Psoas muscle (tissue), 8 donors: Measurements from ENCODE around the gene DOCK10. TPM values are rescaled to one million over a fixed set of nuclear protein-coding genes. Genes with fewer than 3 reads are reported as not detected.

Source experiments
- ATAC-seq, 4 donors: fragments of 200-7000 bp; cut with Tn5 transposase; one replicate each; pipeline ENCODE4 v1.9.1; 2020; ENCODE audit warnings: moderate library complexity in 3 of 4, mild to moderate bottlenecking in 2 of 4
- DNase-seq, 2 donors: peaks; one replicate each; pipeline ENCODE4 v3.0.0-alpha.2; 2020
- H3K27ac ChIP-seq: fragments of 200-600 bp; one replicate; pipeline ENCODE4 v1.8.0; 2022
- H3K27me3 ChIP-seq, 3 donors: fragments of 200-600 bp in 1 of 3; one replicate each; pipeline versions ENCODE4 v1.6.1 to v1.8.0; 2013 to 2022; ENCODE audit warnings: low read length in 2 of 3, mild to moderate bottlenecking in 2 of 3, moderate library complexity in 1 of 3; ENCODE audit not compliant: insufficient read depth in 3 of 3
- H3K36me3 ChIP-seq, 2 donors: fragments of 200-600 bp in 1 of 2; one replicate each; pipeline versions ENCODE4 v1.6.1 to v1.8.0; 2013 to 2022; ENCODE audit warnings: low read depth in 1 of 2, mild to moderate bottlenecking in 1 of 2, moderate library complexity in 1 of 2; ENCODE audit not compliant: insufficient read depth in 1 of 2
- H3K4me1 ChIP-seq: fragments of 200-600 bp; one replicate; pipeline ENCODE4 v1.8.0; 2022
- H3K4me3 ChIP-seq: fragments of 200-600 bp; one replicate; pipeline ENCODE4 v1.8.0; 2022; ENCODE audit warnings: mild to moderate bottlenecking
- H3K9me3 ChIP-seq: fragments of 200-600 bp; one replicate; pipeline ENCODE4 v1.8.0; 2022
- WGBS, 3 donors: extraction: QIAGEN DNeasy Blood & Tissue Kit; methylation state at CpG; one replicate each; pipeline versions ENCODE4 v1.1.6 to v1.1.7; 2013; 5-methylcytosine and 5-hydroxymethylcytosine counted together
- intact Hi-C, 2 donors: fragments of 100-400 bp; cut with DNase I; formaldehyde crosslinking; loops; one replicate each; pipeline versions ENCODE4 v1.11.0 to v1.14.2; 2022
- polyA plus RNA-seq, 3 donors: library from polyadenylated mRNA; stranded (reverse); fragments of 200-250 nt; gene quantifications; one replicate each; pipeline ENCODE4 v1.2.3, GENCODE V29; 2013
- total RNA-seq, 4 donors: library from RNA; stranded (reverse); fragmentation: NEBNext Ultra II Directional in 2 of 4; extraction: Animal tissue kit (Norgen Biotek cat#: 25700) in 2 of 4; gene quantifications; one replicate each; pipeline versions ENCODE4 v1.2.1 to v1.2.4, GENCODE V29; 2021 to 2023
- TF ChIP-seq, protein P1 (sequence below): fragments of 200-600 bp; IDR thresholded peaks from one replicate; pipeline ENCODE4 v1.8.0; 2022; ENCODE audit warnings: antibody characterized with exemption
- donor health status: healthy with polysubstance abuse.
- donor health status: DM: no; HTN: no; CAD: no; lungs with moderate emphysema.
- donor health status: Bipolar disorder and iron deficiency.
- donor health status: healthy.
- donor health status: DM: yes; HTN: yes; CAD: no.
- donor health status: DM: no; HTN: no; CAD: no.
- donor health status: DM: no; HTN: no; CAD: no.
- donor health status: DM: yes; HTN: yes; CAD: no.

Gene DOCK10
- total and polyA plus RNA-seq, 7 donors, result 0.17 to 4.4 (median 1.0) TPM

DNA sequence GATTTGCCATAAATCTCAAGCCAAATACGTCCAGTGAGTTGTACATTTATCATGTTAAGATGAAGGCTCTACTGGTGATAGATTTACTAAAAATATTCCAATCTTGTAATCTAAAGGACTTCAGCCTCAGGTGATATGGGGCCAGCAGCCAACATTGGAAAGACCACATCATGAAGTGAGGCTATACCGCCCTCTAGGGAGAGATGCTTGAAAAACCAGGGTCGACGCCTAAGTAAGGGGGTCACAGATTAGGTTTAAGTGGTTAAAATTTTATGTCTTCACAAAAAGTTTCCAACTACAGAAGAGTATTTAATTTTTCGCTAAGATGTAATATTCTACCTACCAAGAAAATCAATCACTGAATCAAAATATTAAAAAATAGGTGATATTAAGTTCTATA lies 33.3 kb downstream of the DOCK10 start:
- no peaks in the 10 kb centered on the region for H3K27me3 ChIP-seq

DNA sequence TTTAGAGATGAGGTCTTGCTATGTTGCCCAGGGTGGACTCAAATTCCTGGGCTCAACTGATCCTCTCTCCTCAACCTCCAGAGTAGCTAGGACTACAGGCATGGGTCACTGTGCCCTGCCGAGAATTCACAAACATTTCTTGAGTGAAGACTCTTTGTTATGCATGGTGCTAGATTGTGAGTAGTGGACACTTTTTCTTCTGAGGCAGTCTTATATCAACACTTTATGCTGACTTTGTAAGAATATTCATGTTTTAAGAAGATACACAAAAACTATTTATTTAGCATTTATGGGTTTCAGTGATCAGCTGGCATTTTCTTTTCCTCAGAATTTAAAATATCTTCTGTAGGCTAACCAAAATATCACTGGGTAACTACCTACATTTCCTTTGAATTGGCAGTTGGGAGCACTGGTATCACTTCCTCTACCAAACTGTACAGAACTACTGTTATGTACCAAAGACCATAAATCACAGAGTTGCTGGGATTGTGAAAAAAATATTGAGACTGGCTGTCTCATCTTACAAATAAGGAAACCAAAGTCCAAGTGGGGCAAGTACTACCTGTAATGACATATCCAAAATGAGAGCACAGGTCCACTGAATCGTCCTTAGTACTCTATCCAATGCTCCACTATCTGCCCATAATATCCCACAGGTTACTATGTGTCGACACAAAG lies 34.0 kb downstream of the DOCK10 start:
- Histone ChIP-seq H3K27me3 (no peaks in the 10 kb centered on the region), H3K4me3 (no peak overlapping the region), H3K4me1 (no peaks in the 10 kb centered on the region), H3K9me3 (no peaks in the 10 kb centered on the region), H3K36me3 (no peaks in the 10 kb centered on the region), H3K27ac (no peak overlapping the region)
- TF ChIP-seq, protein P1, sequence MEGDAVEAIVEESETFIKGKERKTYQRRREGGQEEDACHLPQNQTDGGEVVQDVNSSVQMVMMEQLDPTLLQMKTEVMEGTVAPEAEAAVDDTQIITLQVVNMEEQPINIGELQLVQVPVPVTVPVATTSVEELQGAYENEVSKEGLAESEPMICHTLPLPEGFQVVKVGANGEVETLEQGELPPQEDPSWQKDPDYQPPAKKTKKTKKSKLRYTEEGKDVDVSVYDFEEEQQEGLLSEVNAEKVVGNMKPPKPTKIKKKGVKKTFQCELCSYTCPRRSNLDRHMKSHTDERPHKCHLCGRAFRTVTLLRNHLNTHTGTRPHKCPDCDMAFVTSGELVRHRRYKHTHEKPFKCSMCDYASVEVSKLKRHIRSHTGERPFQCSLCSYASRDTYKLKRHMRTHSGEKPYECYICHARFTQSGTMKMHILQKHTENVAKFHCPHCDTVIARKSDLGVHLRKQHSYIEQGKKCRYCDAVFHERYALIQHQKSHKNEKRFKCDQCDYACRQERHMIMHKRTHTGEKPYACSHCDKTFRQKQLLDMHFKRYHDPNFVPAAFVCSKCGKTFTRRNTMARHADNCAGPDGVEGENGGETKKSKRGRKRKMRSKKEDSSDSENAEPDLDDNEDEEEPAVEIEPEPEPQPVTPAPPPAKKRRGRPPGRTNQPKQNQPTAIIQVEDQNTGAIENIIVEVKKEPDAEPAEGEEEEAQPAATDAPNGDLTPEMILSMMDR, result no peak
- ATAC-seq, result no peak
- intact Hi-C loops, result loop anchor here in 1 of 2 donors (10.0 kb wide), 1 partner anchor 644 kb away; no protein-coding TSS in a partner anchor
- WGBS, 3 donors, result 75 to 93% (median 86%) methylated on average over 3 of the region's 3 CpGs
- no peak for DNase-seq

More for the DNA sequence above, 33.3 kb downstream of the DOCK10 start:
- no peak for DNase-seq
- 83 to 90% (median 83%) methylated on average over 5 of the region's 5 CpGs for WGBS, 3 donors
- no peak overlapping the region for H3K27ac ChIP-seq
- H3K9me3 ChIP-seq, result no peaks in the 10 kb centered on the region
- TF ChIP-seq, protein P1, result peak; percentile 16
- no peak for ATAC-seq
- H3K36me3 ChIP-seq, result no peaks in the 10 kb centered on the region
- intact Hi-C loops, result loop anchor here in 1 of 2 donors (10.0 kb wide), 1 partner anchor 644 kb away; no protein-coding TSS in a partner anchor
- H3K4me3 ChIP-seq, result no peak overlapping the region
- no peaks in the 10 kb centered on the region for H3K4me1 ChIP-seq

DNA sequence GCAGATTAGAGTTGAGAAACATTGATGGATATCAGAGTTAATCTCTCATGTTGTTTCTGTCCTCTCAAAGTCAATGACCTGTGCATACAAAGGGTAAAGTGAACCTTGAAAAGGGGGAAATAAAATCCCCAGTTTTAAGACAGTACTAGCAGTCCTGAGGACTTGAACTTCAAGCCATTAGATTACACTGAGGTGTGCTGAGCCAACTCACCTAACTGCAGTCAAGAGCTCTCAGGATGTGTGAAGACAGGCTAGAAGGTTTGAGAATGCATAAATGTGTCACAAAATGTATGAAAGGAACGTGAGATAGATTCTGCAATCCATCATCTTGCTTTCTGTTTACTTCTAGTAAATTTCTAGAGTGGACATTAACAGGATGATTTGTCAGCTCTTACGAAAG lies 35.5 kb downstream of the DOCK10 start:
- ATAC-seq, result no peak
- 92 to 95% (median 93%) methylated on average over 2 of the region's 2 CpGs for WGBS, 3 donors
- DNase-seq, result no peak

DNA sequence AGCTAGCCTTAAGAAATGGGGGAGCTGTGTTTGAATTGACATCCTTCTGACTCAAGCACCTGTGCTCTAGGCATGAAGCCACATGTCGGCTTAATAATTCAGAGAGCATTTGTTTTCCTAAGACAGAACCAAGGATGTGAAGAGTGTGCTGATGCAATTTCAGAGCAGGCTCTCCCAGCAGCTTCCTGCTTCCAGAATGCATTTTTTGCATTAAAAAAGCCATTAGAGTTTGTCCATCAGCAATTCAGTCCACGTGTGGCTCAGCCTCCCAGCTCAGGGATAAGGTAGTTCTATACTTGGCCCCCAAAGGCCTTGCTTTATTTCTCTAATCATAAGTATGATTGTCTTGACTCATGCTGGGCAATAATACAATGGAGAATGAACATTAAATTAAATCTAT lies 37.7 kb downstream of the DOCK10 start:
- Histone ChIP-seq H3K4me3 (no peak overlapping the region), H3K36me3 (no peaks in the 10 kb centered on the region), H3K27ac (no peak overlapping the region), H3K4me1 (no peaks in the 10 kb centered on the region), H3K9me3 (no peaks in the 10 kb centered on the region), H3K27me3 (no peaks in the 10 kb centered on the region)
- no peak for DNase-seq
- TF ChIP-seq, protein P1, result no peak
- 32 to 47% (median 34%) methylated on average over 2 of the region's 2 CpGs for WGBS, 3 donors
- intact Hi-C loops, result loop anchor here in 1 of 2 donors (10.0 kb wide), 1 partner anchor 640 kb away; no protein-coding TSS in a partner anchor
- no peak for ATAC-seq

More for the DNA sequence above, 35.5 kb downstream of the DOCK10 start:
- H3K36me3 ChIP-seq, result no peaks in the 10 kb centered on the region
- no peaks in the 10 kb centered on the region for H3K27me3 ChIP-seq
- TF ChIP-seq, protein P1, result no peak
- H3K4me1 ChIP-seq, result no peaks in the 10 kb centered on the region
- intact Hi-C loops, result loop anchor here in 1 of 2 donors (10.0 kb wide), 1 partner anchor 642 kb away; no protein-coding TSS in a partner anchor
- H3K27ac ChIP-seq, result no peak overlapping the region
- H3K9me3 ChIP-seq, result no peaks in the 10 kb centered on the region
- no peak overlapping the region for H3K4me3 ChIP-seq
